AG04449 (cell line): ENCODE data around the gene AKAP11.
A peak's percentile ranks its signal among the peaks of the same experiment; 100 is the strongest.

Source experiments
- CTCF ChIA-PET: fragments of 350-600 bp; formaldehyde crosslinking; extraction: SDS; loops from one replicate; lab custom pipeline; 2021; ENCODE audit warnings: antibody characterized with exemption; lab: Yijun Ruan, JAX
- POLR2A ChIA-PET: fragments of 400-600, 350-600 bp; formaldehyde crosslinking; extraction: SDS; loops from one replicate; lab custom pipeline; 2020; ENCODE audit warnings: antibody characterized with exemption, inconsistent platforms; lab: Yijun Ruan, JAX
- DNase-seq: peaks from one replicate; pipeline ENCODE4 v3.0.0-alpha.2; 2010; ENCODE audit warnings: low read depth, low spot score
- H3K4me3 ChIP-seq: 2 replicates; pipeline ENCODE4 v1.5.1; 2011; ENCODE audit warnings: low read depth, mild to moderate bottlenecking, control low read depth, low read length
- TF ChIP-seq, protein P1 (sequence below): IDR thresholded peaks from one replicate; pipeline ENCODE4 v1.5.1; 2011; ENCODE audit warnings: mild to moderate bottlenecking, moderate library complexity, low read length, control low read depth, inconsistent platforms; ENCODE audit not compliant: insufficient read depth; ENCODE audit errors: missing control alignments

The AKAP11 gene

DNA sequence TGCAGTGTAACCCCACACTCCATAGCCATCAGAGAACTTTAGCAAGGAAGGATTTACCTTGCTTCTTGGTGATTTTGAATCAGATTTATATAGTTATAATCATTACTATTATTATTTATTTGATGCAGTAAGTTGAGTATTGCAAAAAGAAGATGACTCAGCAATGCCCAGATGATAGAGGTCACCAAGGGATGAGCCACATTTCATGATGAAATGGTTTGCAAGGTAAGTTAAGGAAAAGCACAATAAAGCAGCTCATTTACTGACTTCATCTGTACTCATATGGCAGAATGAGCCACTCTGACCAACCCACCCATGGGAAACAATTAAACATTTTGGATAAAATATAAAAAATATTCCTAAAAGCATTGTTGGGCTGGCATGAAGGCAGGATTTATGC is 59.1 kb downstream of the AKAP11 start:
- DNase-seq, result no peak
- H3K4me3 ChIP-seq, result no peak overlapping the region
- CTCF ChIA-PET, result interaction anchor here (1.1 kb wide), 1 partner anchor 26 kb away, joined by 3 read pairs; no protein-coding TSS in a partner anchor
- POLR2A ChIA-PET, result no interaction called here
- TF ChIP-seq, protein P1, sequence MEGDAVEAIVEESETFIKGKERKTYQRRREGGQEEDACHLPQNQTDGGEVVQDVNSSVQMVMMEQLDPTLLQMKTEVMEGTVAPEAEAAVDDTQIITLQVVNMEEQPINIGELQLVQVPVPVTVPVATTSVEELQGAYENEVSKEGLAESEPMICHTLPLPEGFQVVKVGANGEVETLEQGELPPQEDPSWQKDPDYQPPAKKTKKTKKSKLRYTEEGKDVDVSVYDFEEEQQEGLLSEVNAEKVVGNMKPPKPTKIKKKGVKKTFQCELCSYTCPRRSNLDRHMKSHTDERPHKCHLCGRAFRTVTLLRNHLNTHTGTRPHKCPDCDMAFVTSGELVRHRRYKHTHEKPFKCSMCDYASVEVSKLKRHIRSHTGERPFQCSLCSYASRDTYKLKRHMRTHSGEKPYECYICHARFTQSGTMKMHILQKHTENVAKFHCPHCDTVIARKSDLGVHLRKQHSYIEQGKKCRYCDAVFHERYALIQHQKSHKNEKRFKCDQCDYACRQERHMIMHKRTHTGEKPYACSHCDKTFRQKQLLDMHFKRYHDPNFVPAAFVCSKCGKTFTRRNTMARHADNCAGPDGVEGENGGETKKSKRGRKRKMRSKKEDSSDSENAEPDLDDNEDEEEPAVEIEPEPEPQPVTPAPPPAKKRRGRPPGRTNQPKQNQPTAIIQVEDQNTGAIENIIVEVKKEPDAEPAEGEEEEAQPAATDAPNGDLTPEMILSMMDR, result no peak

DNA sequence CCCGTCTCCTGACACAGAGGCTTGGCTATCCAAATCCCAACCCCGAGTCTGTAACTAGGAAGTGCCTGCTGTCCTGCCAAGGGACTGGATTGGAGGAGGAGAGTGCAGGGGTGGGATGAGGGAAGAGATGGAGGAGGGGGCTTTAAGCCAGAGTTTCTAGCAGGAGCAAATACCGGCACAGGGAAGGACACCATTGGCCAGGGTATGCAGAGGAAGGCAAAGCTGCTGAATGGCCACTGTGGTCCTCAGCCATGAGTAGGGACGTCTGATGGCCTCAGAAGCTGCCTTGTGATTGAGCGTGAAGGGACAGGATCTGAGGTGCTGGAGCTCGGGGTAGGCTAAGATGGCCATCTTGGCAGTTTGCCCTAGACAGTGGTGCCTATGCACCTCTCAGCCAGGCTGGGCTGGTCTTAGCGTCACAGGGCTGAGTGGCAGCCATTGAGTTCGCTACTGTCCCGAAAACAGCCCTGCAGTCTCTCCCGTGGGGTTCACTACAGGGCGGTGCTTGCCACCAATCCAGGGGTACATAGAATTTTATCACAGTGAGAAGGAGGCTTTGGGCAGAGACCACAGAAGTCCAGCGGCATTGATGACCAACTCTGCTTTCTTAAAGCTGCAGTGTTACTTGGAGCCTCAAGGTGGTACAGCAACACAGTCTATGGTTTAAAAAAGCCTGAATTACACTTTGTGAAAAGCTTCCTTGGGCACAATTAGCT is 61.8 kb downstream of the AKAP11 start:
- ChIA-PET CTCF (interaction anchor here (0.9 to 1.5 kb wide), 4 partner anchors 11 to 144 kb away, joined by 3 to 9 read pairs (median 5); no protein-coding TSS in a partner anchor), POLR2A (no interaction called here)
- TF ChIP-seq, protein P1, result peak; percentile 49
- no peak for DNase-seq
- no peak overlapping the region for H3K4me3 ChIP-seq

- TF ChIP-seq, protein P1, result no peak
- ChIA-PET CTCF (interaction anchor here (0.9 to 1.5 kb wide), 4 partner anchors 10 to 143 kb away, joined by 3 to 9 read pairs (median 5); no protein-coding TSS in a partner anchor), POLR2A (no interaction called here)
- no peak for DNase-seq
- H3K4me3 ChIP-seq, result no peak overlapping the region
Measured at GRCh38 chr13:42334329-42334706, 62.4 kb downstream of the AKAP11 start.

DNA sequence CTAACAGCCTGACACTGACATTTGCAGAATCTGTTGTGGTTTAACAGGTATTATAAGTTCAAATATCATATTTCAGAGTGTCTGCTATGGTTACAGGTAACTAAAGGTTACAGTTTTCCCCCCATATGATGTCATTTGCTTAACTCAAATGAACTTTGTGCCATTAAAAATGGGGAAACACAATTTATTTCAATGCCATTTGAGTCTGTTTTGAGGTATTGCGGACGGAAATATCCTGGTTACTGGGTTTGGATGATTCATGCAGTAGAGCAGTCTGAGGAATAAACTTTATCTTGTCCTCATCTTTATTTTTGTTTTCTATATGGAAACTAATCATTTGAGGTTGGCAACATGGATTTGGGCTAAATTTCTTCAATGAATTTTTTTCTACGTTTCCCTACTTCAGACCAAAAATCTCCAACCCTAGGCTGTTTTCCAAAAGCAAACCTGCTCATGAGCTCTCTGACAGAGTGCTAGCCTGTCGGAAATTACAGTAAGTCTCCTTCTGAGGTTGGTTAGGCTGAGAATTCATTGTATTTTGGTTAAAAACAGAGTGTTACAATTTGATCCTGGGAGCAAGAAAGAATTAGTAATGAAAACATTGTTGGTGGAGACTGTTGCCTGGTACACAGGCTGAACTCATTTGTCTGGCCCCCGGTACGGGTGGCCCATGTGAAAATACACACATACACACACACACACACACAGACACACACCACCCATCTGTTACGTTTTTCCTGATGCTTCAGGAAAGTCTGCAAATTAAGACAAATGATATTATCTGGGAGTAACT is 66.1 kb downstream of the AKAP11 start:
- TF ChIP-seq, protein P1, result no peak
- ChIA-PET CTCF (no interaction called here), POLR2A (no interaction called here)
- DNase-seq, result no peak
- H3K4me3 ChIP-seq, result no peak overlapping the region

DNA sequence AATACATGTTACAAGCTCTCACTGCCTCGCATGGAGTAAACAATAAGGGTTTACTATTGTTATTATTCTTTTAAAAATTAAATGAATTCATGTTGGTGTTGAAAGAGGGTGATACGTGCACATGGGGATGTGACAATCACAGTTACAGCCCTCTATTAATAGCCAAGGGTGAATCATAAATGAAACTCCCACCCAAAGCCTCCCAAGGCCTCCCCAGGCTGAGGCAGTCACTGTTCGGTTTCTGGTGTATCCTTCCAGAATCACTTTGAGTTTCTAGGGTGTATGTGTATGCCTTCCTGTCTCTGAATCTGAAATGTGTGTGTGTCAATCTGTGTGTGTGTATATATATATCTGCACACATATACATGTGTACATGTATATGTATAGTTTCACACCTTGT is 73.4 kb downstream of the AKAP11 start:
- ChIA-PET CTCF (interaction anchor here (2.2 kb wide), 1 partner anchor 11 kb away, joined by 7 read pairs; no protein-coding TSS in a partner anchor), POLR2A (no interaction called here)
- H3K4me3 ChIP-seq, result no peak overlapping the region
- TF ChIP-seq, protein P1, result no peak
- no peak for DNase-seq

- DNase-seq, result no peak
- TF ChIP-seq, protein P1, result no peak
- CTCF ChIA-PET, result no interaction called here
- POLR2A ChIA-PET, result no interaction called here
- H3K4me3 ChIP-seq, result no peak overlapping the region
Measured at GRCh38 chr13:42348576-42348975, 76.6 kb downstream of the AKAP11 start.
